Measurements from ENCODE around the gene GPER1. TPM values are rescaled to one million over a fixed set of nuclear protein-coding genes. Genes with fewer than 3 reads are reported as not detected.
A peak's percentile ranks its signal among the peaks of the same experiment; 100 is the strongest.
"Not testable (repeated sequence)": the region's sequence is repeated elsewhere in the genome, so short reads cannot be mapped to it uniquely, and the experiment has no call there.

Gene GPER1
- total RNA-seq, 1 donor from 2014 or later: 1.5 TPM

DNA sequence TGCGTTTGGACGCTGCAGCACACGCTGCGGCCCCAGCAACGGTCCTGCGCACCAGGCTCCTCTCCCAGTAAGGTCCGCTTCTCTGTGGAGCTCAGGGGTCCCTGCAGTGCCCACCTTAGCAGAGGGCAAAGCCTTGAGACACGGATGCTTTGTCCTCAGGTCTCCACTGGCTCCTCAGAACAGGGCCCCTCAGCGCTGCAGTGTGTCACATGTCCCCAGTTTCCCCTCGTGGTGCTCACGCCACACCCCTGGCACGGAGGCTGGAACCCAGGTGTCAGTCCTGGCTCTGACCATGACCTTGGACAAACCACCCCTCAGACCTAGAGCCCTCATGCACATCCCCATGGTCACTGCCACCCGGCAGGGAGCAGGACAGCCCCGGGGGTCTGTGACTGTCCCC lies 19.9 kb upstream of the GPER1 start:
- DNase-seq (ENCODE audit: low read depth in 2 of 2): no peak

DNA sequence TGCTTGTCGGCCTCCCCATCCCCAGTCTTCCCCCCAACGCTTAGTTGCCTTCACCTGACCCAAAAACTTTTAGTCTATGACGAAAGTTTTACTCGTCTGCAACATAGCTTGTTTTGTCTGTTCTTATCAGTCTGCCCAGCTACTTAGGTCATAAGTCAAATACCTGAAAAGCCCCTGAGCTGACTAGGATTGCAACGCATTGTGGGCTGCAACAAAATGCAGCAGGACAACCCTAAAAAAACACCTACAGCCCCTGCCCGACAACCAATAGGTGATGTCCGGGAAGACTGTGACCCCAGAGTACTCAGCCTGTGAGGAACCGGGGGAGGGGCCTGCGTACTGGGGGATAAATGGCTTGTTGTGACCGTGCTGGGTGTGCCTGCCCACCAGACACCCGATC lies 19.3 kb upstream of the GPER1 start:
- DNase-seq (ENCODE audit: low read depth in 2 of 2): no peak

DNA sequence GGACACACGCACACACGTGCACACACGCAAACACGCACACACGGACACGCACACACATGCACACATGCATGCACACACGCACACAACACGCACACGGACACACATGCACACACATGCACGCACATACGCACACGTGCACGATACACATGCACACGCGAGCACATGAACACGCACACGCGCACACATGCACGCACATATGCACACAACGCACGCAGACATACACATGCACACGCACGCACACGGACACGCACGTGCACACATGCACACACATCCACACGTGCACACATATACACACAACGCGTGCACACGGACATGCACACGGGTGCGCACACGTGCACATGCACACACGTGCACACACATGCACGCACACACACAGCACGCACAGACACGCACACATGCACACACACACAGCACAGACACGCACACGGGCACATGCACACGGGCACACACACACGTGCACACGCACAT lies 17.3 kb upstream of the GPER1 start:
- no peak for DNase-seq (ENCODE audit: low read depth in 2 of 2)

DNA sequence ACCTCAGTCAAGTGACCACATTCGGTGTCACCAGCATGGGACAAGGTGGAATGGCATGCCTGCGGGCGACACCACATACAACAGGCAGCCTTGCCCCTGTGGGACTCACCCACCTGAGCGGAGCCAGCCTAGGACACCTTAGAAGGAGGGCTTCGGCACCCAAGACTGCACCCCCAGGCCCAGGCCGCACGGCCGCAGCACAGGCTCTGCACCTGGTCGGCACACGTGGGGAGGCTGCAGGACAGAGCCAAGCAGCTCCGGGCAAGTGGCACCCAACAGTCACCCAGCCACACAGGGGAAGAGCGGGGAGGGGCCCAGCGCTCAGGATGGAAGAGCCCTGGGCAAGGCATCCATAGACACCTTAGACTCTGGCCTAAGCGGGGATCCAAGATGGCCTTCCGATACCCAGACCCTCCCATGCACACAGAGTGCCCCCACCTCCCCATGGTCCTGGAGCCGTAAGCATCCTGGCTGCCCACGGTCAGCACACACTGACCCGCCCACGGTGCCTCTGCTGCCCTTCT lies 16.1 kb upstream of the GPER1 start:
- DNase-seq (ENCODE audit: low read depth in 2 of 2): no peak

DNA sequence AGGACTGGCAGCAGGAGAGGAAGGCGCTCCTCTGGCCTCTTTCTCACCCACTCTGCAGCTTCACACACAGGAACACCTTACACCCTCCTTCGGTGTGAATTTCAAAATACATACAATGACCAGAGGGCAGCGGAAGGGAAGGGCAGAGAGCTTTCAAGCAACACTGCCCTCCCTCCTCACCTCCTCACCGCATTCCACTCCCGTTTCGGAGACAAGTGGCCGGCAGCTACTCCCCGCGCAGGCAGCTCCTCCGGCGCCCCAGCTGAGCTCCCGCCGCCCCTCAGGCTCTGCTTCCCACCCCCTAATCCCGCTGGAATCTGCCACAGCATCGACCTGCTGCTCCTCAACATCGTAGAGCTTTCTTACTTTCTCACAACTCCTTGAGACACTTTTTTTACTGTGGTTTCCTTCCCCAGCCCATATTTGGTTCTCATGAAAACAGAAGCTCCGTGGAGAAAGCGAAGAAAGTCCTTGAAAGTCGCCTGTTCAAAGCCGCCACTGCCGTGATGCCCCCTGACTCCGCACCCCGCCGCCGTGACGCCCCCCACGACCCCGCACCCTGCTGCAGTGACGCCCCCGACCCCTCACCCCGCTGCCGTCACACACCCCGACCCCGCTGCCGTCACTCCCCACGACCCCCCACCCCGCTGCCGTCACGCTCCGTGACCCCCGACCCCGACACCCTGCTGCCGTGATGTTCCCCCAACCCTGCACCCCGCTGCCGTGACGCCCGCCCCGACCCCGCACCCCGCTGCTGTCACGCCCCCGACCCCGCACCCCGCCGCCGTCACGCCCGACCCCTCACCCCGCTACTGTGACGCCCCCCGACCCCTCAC lies 14.6 kb upstream of the GPER1 start:
- no peak for DNase-seq (ENCODE audit: low read depth in 2 of 2)

DNA sequence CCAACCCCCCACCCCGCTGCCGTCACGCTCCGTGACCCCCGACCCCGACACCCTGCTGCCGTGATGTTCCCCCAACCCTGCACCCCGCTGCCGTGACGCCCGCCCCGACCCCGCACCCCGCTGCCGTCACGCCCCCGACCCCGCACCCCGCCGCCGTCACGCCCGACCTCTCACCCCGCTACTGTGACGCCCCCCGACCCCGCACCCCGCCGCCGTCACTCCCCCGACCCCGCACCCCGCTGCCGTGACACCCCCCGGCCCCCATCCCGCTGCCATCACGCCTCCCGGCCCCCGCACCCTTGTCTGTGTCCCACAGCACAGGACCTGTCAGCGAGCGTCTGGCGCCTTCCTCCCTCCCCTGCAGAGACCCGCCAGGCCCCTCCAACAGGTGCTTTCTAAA lies 13.9 kb upstream of the GPER1 start:
- DNase-seq (ENCODE audit: low read depth in 2 of 2): not testable (repeated sequence)

DNA sequence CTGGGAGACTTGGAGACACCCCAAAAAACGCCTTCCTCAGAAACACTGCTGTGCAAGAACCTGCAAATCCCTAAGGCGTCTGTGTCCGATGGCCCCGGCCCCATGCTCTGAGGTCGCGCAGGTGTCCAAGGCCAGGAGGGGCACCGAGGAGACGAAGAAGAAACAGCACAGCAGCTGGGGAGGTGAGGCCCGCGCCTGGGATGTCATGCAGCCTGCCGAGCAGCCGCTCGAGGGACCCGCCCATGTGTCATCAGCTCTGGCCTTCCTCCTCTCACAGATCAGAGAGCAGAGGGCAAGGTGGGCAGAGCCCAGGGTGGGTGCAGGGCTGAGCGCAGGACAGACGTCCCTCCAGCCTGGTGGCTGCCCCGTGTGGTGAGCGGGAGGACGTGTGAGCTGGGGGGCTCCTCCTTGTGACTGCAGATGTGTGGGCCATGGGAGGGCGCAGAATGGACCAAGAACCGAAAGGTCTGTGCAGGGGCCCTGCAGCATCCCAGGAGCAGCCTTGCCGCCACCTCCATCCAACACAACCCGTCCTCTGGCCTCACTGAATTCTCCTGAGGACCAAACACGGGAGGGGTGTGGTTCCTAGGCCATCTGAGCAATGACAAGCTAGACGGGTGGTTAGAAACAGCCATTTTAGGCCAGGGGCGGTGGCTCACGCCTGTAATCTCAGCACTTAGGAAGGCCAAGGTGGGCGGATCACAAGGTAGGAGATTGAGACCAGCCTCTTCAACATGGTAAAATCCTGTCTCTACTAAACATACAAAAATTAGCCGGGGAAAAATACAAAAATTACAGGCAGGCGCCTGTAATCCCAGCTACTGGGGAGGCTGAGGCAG lies 13.1 kb upstream of the GPER1 start:
- no peak for DNase-seq (ENCODE audit: low read depth in 2 of 2)

DNA sequence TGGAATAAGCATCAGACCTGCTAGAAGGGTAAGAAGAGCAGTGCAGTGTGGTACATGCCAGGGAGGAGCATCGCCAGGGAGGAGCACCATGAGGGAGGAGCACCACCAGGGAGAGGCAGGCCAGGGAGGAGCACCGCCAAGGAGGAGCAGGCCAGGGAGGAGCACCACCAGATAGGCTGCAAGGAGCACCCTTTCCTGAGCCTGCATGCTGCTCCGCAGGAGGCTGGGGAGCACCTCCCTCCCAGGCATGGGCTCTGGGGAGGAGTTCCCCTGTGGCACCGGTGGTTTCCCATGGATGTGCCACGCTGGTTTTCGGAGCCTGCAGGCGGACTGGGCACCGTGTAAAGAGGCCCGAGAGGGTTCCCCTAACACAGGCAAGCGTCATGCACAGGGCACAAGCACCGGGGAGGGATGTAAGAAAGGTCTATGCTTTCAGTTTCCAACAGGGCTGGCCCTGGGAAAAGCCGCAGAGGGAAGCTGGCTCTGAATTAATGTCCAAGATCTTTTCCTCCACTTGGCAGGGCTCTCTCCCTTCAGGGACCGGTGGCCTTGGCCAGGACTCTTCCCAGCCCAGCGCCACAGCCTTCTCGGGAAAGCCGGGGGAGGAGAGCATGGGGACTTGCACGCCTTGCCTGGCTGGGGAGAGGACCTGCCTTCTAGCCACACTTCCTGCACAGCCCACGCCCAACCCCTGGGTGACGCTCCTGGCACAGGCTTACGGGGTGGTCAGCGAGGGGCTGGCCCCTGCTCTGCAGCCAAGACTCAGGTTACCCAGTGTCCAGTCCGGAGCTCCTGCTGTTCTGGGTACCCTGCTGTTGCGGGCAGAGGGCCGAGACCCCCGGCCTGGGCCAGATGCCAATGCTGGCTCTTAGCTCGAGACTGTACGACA lies 11.5 kb upstream of the GPER1 start:
- no peak for DNase-seq (ENCODE audit: low read depth in 2 of 2)

DNA sequence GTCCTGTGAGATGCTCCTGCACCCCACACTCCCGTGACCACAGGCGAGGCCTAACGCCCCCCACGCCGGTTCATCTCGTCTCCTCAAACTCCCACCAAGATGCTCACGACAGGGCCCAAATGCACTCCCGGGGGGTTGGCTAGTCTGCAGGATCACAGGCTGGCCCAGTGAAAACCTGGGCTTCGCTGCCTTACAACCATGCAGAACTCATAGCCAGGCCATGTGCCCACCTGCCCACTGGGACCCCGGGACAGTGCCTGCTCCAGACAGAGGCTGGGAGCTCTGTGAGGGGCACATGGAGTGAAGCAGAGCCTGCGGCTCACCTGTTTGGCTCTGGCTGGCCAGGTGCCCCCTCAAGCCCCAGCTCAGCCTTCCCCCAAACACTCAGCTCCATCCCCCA lies 9.4 kb upstream of the GPER1 start:
- DNase-seq (ENCODE audit: low read depth in 2 of 2): no peak

DNA sequence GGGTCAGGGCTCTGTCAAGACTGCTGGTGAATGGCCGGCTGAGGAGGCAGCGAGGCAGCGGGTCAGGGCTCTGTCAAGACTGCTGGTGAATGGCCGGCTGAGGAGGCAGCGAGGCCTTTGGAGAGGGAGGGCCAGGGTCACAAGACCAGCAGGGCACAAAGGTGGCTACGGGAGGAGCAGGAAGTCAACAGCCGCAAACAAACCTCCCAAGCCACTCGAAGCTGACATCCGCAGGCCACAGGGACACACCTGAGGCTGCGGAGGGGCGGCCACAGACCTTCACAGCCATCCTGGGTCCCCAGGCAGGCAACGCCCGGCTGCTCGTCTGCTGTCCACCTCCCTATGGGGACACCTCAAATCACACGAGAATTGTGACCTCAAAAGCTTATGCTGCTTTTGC lies 8.9 kb upstream of the GPER1 start:
- DNase-seq (ENCODE audit: low read depth in 2 of 2): no peak

DNA sequence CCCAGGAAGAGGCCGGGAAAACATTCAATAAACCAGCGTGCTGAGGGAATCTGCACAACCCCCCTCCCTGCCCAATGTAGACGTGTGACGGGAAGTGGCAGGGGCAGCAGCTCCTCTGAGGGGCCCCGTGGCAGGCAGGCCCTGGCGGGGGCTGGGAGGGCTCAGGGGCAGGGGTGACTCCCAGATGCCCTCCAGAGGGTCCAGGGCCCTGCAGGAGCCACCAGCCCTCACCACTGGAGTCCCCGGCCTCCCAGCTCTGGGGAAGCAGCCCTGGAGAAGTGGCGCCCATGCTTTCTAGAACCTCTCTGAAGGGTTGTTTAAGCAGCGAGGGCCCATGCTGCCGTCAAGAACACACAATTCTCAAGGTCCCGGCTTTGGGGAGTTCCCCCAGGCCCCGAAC lies 8.4 kb upstream of the GPER1 start:
- DNase-seq (ENCODE audit: low read depth in 2 of 2): no peak

DNA sequence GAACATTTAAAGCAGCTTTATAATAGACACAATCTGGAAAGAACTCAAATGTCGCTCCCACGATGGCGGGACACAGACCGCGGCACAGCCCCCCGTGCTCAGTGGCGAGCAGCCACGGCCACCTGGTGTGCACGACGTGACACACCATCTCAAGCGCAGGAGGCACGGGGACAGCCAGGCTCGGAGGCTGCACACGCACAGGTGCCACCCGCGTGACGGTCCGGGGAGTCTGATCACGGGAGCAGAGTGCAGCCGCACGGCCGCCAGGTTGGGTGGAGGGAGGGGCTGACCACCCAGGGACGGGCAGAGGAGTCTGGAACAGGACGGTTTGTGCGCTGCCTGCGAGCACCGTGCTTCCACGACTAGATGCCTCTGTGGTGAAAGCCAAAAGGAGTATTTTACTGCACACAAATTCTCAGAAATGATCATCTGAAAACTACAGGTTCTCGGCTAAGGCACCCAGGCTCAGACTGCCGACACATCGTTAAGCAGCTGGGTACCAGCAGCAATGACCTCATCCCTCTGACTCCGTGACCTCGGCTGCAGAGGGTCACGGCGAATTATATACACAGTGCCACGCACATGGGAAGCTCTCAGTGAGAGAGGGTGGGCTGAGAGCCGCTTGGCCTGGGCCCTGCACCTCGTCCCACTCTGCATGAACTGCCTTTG lies 7.5 kb upstream of the GPER1 start:
- no peak for DNase-seq (ENCODE audit: low read depth in 2 of 2)

DNA sequence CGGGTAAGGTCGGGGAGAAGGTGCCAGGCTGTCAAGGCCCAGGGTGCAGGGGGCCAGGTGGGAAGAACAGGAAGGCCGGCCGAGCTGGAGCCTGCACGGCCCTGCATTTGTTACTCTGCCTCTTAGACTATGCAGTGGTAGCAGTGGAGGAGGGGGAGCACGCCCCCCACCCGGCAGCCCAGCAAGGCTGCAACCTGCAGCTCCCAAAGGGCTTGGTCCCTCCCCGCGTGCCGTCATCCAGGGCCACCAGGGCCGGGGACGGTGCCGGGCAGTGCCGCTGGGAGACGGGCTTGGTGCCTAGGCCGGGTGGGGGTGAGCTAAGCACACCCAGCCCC lies 7.0 kb upstream of the GPER1 start:
- DNase-seq (ENCODE audit: low read depth in 2 of 2): no peak

DNA sequence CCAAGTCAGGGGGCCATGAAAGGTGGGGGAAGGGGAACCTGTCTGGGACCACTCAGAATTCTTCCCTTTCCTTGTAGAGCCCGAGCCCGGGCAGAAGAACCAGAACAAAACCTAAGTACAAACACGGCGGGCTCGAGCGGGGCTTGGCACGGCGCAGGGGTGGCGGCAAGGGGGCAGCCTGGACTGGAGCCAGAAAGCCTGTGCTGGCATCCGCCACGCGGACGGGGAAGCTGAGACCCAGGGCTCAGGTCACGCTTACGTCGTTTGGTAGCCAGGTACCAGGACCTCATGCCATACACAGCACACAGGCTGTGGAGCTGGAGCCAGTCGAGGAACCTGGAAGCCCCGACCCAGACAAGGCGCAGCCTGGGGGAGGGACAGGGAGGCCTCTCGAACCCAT lies 6.6 kb upstream of the GPER1 start:
- no peak for DNase-seq (ENCODE audit: low read depth in 2 of 2)

DNA sequence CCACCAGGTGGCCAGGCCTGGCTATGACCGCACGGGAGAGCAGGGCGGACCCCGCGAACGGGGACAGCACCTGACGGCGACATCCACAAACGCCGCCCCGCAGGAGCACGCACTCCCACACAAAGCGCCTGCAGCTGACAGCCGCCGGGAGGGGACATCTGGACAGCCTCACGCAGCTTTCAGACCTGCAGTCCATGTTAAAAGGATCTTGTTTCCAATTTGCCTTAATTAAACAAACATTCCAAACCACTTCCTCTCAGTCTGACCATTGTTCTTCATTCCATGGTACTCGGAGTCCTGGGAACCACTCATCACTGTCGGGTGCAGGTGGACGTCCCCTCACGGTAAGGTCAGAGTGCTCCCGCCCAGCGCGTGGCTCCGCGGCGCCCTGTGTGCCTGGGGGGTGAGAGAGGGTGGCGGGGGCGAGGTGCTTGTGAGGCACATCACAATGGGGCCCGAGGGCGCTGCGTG lies 5.9 kb upstream of the GPER1 start:
- peak in 1 of 2 donors; percentile 41 for DNase-seq (ENCODE audit: low read depth in 2 of 2)

DNA sequence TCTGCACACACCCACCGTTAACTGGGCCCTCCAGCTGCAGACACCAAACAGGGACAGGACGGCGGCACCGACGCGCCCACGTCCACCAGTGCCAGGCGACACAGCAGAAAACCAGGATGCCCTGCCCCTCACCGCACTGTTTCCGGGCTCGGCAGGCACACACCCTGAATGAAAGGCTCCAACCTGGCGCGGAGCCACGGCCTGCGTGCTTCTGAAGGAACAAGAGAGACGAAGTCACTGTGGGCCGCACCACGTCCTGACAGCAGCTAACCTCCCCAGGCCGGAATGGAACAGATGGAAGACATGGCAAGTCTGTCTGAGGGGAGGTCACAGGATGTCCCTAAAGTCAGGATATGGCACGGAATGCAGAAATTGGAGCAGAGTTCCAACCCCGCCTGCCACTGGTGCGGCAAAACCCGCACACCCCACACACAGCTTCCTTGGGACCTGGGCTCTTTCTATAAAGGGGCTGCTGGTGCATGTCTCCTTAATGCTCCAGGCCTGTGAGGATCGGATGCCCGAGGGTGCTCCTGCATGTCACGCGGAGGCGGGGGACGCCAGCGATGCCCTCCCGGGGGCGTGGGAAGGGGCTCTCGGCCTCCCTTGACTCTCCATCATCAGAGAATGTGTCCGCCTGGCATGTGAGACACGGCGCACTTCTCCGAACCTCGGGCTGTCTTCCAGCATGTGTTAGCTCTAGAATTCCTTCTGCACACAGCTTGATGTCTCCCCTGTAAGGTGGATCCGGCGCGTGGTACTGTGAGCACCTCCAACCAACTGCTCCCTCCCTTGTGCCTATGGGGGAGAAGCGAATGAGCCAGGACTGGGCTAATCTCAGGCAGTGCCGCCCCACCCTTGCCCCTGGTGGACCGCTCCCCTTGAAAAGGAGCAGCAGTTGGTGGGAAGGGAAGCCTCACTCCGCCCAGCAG lies 3.9 kb upstream of the GPER1 start:
- peak in 1 of 2 donors; percentile 46 for DNase-seq (ENCODE audit: low read depth in 2 of 2)

DNA sequence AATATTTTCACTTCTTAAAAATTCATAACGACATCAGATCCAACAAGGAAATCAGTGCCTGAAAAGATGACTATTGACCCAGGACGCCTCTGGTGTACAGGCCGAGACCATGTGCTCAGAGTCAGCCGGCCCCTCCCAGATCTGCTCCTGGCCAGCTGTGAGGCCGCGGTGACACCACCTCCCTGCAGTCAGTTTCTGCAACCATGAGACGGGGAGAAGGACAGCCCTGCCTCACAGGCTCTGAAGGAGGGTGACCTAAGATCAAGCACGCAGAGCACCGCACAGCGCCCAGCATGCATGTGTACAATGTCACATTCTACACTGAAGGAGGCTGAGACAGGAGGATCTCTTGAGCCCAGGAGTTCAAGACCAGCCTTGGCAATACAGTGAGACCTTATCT lies 2.6 kb upstream of the GPER1 start:
- no peak for DNase-seq (ENCODE audit: low read depth in 2 of 2)

DNA sequence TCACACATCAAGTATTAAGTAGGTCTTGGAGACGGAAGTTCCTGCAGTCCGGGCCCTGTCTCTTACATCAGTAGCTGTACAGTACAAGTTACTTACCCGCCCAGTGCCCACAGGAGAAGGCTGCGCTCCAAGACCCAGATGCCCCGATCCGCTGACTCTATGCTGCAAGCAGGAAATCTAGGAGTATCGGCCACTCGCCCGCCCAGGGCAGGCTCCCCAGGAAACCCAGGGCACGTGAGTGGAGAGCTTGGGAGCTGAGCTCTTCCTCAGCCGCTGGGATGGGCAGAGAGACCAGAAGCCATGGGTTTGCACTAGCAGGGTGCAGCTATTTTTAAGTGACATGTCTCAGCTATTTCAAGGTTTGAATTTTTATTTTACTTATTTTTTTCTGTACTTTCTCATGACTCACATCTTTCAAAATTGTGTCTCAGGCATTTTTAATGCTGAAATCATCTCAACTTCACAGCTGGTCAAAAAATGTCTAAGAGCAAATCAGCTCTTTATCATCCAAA lies 1.9 kb upstream of the GPER1 start:
- DNase-seq (ENCODE audit: low read depth in 2 of 2): peak in 1 of 2 donors; percentile 23
